ENCODE data around the gene GTF2I.

GRCh38 chr7:74623135-74623534 lies 34.4 kb upstream of the GTF2I start:
- TF ChIP-seq, protein P1, sequence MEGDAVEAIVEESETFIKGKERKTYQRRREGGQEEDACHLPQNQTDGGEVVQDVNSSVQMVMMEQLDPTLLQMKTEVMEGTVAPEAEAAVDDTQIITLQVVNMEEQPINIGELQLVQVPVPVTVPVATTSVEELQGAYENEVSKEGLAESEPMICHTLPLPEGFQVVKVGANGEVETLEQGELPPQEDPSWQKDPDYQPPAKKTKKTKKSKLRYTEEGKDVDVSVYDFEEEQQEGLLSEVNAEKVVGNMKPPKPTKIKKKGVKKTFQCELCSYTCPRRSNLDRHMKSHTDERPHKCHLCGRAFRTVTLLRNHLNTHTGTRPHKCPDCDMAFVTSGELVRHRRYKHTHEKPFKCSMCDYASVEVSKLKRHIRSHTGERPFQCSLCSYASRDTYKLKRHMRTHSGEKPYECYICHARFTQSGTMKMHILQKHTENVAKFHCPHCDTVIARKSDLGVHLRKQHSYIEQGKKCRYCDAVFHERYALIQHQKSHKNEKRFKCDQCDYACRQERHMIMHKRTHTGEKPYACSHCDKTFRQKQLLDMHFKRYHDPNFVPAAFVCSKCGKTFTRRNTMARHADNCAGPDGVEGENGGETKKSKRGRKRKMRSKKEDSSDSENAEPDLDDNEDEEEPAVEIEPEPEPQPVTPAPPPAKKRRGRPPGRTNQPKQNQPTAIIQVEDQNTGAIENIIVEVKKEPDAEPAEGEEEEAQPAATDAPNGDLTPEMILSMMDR (IDR thresholded peaks at IDR 0.05; ENCODE audit: insufficient read depth, low read depth, low read length): no peak
- no peak for TF ChIP-seq EZH2 (IDR thresholded peaks at IDR 0.05; ENCODE audit: insufficient read depth, low read length)
